NCI-H226 (cell line): ENCODE results near the gene SPDYE3.
"Not testable (repeated sequence)": the region's sequence is repeated elsewhere in the genome, so short reads cannot be mapped to it uniquely, and the experiment has no call there.

Experiments
- DNase-seq: peaks from one replicate; pipeline ENCODE4 v3.0.0-alpha.2; 2015

SPDYE3 gene

GRCh38 chr7:100307402-100307801 is at the start of gene SPDYE3:
SPDYE3 (plus strand) TSS chr7:100307702; CDS start chr7:100307886, 184 bp downstream.
- not testable (repeated sequence) for DNase-seq

GRCh38 chr7:100259984-100260383 is 47.5 kb upstream of the SPDYE3 start:
- DNase-seq: not testable (repeated sequence)

DNA sequence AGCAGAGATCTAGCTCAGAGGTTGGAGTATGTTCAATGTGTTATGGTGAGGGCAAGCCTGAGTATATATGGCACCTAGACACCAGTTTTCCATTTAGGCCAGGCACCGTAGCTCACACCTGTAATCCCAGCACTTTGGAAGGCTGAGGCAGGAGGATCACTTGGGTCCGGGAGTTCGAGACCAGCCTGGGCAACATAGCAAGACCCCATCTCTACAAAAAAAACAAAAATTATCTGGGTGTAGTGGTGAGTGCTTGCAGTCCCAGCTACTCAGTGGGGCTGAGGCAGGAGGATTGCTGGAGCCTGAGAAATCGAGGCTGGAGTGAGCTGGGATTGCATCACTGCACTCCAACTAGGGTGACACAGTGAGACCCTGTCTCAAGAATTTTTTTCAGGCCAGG is 44.6 kb upstream of the SPDYE3 start:
- DNase-seq: not testable (repeated sequence)

DNA sequence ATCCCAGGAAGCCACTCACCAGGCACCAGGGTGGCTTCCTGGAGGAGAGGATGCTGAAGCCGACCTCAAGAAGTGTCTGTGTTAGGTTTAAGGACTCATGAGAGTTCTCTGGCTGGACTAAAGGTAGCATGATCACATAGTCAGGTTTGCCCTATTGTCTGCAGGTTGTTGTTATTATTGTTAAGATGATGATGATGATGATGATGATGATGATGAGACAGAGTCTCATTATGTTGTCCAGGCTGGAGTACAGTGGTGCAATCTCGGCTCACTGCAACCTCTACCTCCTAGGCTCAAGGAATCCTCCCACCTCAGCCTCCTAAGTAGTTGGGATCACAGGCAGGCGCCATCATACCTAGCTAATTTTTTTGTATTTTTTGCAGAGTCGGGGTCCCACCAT is 43.3 kb upstream of the SPDYE3 start:
- not testable (repeated sequence) for DNase-seq

- peak; percentile 27 for DNase-seq
Measured at GRCh38 chr7:100264669-100265165, 42.8 kb upstream of the SPDYE3 start.

DNA sequence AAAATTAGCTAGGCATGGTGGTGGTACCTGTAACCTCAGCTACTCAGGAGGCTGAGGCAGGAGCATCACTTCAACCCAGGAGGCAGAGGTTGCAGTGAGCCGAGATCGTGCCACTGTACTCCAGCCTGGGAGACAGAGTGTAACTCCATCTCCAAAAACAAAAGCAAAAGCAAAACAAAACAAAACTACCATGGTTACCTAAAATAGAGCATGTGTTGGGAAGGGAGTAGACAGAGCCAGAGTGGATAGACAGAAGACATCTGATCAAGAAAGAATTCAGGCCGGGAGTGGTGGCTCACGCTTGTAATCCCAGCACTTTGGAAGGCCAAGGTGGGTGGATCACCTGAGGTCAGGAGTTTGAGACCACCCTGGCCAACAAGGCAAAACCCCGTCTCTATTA is 41.7 kb upstream of the SPDYE3 start:
- peak; percentile 15 for DNase-seq

- no peak for DNase-seq
Measured at GRCh38 chr7:100266576-100267354, 40.7 kb upstream of the SPDYE3 start.

GRCh38 chr7:100267648-100268047 is 39.9 kb upstream of the SPDYE3 start:
- no peak for DNase-seq

DNA sequence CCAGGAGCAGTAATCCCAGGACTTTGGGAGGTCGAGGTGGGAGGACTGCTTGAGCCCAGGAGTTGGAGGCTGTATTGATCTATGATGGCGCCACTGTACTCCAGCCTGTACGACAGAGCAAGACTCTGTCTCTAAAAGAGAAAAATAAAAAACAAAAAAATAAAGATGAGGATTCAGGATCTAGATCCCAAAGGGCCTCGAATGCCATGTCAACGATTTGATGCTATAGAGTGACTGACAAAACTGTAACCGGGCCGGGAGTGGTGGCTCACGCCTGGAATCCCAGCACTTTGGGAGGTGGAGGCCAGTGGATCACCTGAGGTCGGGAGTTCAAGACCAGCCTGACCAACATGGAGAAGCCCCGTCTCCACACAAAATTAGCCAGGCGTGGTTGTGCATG is 38.6 kb upstream of the SPDYE3 start:
- DNase-seq: not testable (repeated sequence)

DNA sequence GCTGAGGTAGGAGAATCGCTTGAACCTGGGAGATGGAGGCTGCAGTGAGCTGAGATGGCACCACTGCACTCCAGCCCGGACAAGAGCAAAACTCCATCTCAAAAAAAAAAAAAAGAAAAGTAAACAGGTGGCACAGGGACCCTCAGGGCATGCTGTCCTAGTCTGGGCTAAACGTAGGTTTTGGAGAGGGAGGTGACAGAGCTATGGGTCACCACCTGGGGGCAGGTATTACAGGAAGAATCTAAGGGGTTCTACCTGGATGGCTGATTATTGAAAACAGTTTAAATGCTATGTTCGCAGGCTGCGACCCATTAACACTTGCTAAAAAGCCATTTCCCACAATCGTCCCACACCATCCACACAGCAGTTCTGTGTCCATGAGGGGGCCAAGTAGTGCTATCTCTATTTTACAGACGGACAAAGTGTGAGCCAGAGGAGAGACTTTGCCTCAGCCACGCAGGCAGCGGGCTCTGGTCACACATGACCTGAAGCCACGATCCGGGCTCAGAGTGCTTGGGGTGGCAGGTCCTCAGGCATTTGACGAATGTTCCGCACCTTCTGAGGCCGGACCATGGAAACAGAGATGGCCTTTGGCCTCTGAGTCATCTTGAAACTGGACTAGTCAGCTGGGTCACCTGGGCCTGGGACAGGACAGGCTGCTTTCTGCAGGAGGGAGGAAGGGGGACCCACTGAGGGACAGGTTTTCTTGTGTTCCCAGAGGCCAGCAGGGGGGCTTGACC is 38.0 kb upstream of the SPDYE3 start:
- not testable (repeated sequence) for DNase-seq

DNA sequence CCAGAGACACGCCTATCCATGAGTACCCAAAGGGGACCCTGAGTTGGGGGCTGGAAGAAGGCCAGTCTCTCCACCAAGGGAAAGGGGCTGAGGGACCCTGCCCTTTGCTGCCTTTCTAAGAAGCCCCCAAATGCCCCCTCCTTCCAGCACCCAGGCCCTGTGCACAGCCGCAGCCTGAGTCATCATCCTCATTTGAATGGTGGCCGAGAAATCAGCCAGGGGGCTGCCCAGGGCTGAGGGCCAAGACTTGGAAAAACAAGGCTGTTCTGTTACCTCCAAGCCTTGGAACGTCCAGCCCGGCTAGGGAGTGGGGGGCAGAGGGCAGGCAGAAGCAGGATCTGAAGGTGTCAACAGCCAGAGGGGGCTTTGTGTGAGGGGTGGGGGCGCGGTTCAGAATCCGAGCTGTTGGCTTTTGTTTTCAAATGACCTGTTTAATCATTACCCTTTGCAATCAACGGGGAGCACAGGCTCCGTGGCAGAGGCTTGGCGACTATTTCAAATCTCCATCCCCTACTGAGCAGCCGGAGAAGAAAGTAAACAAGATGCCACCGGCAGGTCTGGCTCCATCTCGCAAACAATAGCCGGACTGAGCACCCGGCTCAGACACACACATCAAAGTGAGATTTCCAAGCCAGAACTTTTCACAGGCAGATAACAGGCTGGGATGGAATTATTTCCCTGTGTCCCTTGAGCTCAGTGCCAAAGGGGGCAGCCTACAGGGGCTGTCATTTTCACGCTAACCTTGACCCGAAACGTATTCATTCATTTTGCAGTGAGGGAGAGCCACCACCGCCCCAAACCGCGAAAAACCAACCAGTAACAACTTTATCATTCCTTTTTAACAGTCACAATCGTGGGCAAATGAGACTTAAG is 37.2 kb upstream of the SPDYE3 start:
- not testable (repeated sequence) for DNase-seq

DNA sequence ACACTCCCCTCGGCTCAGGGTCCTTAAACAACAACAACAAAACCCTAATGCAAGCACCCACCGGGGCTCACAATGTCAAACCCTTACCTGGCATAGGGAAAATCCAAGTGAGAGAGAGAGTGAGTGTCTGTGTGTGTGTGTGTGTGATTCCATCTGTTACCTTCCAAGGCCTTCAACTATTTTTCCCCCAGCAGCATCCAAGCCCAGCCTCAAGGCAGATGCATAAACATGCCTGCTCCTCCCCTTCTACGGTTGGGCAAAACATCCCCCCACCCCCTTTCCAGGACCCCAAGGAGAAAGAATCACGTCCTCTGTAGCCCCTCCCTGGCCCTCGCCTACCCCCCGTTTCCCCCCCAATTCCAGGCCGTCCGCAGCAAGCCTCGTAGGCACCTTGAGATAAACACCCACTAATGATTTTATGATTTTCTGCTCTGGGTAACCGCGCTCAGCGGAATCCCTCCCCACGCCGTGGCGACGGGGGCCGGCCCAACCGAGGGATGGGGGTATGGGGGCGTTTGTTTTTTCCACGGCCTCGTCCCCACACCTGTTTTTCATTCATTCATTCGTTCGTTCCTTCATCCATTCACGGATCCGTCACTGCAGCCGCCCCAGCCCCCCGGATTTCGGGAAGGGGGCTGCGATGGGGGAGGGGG is 36.4 kb upstream of the SPDYE3 start:
- DNase-seq: not testable (repeated sequence)

DNA sequence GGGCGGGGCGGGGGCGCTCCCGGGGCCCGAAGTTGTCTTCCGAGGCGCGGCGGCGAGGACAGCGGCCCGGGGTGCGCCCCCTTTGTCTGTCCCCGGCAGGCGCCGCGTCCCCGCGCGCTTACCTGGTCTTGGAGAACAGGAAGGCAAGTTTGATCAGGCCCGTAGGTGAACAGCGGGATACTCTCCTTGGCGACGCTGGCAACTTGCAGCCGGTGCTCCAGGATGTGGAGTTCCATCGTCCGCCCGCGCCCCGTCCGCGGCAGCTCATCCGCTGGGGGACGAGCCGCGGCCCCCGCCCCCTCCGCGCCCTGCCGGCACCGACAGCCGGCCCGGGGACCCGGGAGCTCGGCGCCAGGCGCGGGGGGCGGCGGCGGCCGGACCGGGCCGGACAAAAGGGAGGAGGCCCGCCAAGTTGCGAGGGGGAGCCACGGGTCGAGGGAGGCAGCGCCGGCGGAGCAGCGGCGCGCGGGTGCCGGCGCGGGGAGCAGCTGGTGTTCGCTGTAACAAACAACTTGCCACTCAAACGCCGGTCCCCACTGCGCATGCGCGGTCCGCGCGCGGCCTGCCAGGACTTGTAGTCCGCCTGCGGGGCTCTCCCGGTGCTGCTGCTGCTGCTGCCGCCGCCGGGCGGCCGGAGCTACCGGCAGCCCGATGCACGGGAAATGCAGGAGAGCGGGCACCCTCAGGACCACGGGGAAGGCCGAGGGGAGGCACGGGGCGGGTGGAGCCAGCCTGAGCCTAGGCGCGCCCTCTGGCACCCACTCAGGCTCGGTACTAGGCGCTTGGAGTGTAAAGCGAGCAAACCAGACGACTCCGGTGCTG is 35.6 kb upstream of the SPDYE3 start:
- DNase-seq: peak; percentile 84

DNA sequence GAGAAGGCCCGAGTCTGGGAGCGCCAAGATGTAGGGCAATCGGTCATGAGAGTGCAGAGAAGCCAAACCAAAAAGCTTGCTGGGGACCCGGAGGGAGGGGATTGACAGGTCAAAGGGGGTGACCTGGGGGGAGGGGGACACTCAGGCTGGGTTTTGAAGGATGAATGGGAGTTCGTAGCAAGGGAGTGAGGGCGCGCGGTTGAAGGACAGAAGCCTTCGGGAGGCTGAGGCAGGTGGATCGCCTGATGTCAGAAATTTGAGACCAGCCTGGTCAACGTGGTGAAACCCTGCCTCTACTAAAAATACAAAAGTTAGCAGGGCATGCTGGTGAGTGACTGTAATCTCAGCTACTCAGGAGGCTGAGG is 35.0 kb upstream of the SPDYE3 start:
- DNase-seq: not testable (repeated sequence)

DNA sequence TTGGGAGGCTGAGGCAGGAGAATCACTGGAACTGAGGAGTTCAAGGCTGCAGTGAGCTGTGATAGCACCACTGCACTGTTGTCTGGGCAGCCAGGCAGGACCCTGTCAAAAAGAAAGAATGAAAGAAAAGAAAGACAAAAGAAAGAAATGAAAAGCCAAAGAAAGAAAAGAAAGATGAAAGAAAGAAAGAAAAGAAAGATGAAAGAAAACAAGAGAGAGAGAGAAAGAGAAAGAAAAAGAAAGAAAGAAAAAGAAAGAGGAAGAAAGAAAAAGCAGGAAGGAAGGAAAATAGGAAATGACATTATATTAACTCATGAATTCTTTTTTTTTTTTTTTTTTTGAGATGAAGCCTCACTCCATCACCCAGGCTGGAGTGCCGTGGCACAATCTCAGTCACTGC is 32.4 kb upstream of the SPDYE3 start:
- DNase-seq: no peak

- not testable (repeated sequence) for DNase-seq
Measured at GRCh38 chr7:100276126-100276525, 31.4 kb upstream of the SPDYE3 start.

DNA sequence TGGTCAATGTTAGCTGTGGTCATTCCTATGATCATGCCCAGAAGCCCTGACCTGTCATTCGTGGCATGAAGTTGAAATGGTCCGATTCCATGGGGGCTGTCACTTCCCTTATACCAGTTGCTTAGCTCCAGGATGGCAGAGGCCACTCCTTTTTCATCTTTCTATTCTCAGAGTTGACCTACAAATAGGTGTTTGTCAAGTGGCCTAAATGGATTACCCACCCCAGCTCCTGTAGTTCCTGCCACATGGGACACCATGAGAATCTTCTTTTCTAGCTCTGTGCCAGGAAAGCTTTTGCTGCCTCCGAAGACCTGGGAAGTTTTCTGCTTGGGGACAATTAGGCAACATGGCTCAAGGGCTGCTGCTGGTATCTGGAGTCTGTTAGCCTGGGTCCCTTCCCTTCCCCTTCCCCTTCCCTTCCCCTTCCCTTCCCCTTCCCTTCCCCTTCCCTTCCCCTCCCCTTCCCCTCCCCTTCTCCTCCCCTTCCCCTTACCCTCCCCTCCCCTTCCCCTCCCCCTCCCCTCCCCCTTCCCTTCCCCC is 25.4 kb upstream of the SPDYE3 start:
- not testable (repeated sequence) for DNase-seq

DNA sequence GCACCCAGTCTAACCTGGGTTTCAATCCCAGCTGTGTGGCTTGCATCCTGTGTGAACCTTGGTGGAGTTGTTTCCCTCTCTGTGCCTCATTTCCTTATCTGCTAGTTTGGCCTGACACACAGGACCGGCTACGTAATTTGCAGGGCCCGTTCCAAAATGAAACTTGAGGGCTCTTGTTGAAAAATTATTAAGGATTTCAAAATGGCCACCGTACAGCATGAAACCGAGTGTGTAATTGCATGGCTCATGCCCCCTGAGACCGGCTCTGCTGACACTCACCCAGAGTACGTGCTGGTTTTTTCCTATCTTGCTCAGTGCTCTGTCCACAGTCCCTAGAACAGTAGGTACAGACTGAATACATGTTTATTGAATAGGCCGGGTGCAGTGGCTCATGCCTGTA is 24.4 kb upstream of the SPDYE3 start:
- not testable (repeated sequence) for DNase-seq

DNA sequence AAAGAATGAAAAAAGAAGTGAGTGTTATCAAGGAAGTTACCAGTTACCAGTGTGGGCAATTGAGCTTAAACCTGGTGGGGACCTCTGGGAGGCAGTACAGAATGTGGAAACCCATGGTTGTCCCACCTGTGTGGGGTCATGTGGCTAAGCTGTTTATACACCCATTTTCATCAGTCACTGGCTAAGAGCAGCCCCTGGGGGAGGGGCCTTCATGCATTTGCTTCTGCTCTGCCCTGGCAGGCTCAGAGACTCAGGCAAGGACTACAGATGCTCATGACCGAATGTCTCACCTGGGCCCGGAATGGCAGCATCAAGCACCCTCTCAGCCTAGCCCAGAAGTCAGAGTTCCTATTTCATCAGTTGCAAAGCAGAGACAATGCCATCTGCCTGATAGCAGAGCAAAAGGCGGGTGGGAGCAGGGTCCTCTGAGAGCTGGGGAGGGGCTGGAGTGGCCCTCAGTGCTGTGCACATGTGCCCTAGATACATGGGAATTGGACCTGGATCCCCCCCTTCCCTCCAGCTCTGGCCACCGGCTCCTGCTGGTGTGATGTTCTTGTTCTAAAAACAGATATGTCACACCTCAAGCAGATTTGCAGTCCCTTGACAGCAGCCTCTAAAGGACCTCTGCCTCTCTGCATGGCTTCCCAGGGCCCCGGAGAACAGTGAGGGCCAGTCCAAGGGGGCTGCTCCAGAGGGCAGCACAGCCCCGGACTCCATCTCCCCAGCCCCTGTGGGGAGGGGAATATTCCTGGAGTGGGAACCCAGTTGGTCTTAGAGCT is 20.1 kb upstream of the SPDYE3 start:
- DNase-seq: not testable (repeated sequence)

DNA sequence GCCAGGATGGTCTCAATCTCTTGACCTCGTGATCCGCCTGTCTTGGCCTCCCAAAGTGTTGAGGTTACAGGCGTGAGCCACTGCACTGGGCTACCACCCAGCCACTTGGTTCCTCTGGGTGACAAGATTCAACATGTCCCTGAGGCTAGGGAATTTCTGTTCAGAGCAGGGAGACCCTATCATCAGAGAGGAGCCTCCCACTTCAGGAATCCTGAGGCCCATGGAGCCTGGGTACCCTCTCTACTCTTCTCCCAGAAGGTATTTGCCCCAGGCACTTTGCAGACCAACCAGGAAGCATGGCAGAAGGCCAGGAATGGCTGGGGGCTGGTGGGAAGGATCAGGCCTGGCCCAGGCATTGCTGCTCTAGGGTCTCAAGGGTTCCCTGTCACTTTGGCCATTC is 19.2 kb upstream of the SPDYE3 start:
- DNase-seq: not testable (repeated sequence)
